NCI-H187 treated with DMSO at 0.1 percent for 48 hours (cell line): ENCODE measurements around the gene COL17A1.

Experiments
- DNase-seq: peaks from one replicate; lab custom pipeline; 2025; lab: John Stamatoyannopoulos, UW

COL17A1 gene

DNA sequence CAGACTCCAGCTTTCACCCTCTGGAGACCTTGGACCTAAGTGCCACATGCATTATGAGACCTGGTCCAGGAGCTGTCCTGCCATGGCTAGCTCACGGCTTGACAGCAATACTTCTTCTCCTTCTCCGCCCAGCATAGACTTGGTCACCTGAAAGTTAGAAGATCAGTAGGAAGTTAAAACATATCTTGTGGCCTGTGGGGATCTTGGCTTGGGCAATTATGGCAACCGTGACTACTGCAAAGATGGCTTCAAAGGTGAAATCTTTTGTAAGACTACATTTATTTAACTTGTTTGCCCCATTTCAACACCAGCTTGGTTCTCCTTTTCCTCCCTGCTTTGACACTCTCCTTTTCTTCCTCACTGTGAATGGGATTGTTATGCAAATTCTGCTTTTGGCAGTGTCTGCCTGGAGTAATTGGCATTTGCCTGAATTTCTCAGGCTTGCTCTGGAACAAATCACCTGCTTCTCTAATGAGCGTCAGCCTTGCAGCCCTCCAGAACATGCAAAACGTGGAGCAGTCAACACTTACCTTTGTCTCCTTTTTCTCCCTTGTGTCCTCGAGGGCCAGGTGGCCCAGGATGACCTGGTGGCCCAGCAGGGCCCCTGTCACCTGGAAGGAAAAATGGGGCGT is 53.4 kb downstream of the COL17A1 start:
- DNase-seq, result no peak

DNA sequence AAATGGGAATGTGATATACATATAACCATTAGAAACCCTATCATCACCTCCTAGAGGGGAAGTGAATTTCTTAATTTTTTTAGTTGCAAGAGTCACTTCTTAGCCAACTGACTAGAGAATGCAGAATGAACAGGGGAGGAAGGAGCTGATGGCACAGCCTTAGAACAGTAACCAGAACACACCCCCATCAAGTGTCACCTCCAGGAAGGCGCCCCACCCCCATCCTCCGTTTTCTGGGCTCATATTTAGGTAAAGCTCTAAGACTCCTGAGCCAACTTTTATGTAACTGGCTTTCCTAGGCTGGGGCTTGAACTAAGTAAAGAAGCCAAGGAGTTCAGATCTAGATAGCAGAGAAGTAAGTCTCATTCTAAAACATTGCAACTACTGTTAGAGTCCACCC is 54.0 kb downstream of the COL17A1 start:
- no peak for DNase-seq

DNA sequence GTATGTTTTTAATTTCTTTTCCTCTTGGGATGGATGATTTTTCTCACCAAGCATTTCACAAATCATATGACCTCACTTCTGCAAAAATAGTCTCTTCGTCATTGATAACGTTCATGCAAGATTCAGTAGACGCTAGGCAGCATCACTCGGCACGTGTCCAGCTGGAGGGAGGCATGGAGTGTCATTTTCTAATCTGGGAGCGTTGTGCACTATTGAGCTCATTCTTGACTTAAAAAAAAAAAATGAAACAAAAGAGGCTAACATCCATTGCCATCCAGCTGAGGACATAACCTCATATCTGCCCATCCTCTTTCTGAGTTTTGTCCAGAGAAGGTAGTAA is 56.2 kb downstream of the COL17A1 start:
- DNase-seq, result no peak

DNA sequence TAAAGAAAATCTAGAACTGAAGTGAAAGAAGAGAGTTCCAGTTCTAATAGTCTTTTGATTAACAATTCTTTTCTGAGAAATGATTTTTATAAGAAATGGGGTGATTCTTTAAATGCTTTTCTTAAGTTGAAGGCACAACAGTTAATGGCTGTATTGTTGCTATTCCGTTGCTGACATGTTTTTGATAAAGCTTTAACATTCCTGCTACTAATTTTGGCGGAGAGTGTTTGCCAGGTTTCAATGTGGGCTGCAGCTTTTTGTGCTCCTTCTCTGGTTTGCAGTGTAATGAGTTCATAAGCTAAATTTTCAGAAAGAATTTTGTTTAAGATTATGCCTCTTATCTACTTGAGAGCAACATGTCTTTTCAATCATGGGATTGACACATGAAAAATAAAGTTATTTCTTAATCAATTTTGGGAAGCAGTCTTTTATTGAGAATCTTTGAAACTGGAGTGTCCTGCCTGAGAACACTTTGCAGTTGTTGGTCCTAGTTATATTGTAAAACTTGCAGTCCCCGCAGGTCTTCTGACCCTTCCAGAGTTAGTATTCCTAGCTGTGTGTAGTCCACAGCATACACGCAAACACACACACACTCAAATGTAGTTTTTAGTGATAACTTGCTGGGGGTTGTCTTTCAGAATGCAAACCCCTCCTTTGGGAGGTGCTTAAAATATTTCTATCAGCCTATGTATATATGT is 56.7 kb downstream of the COL17A1 start:
- DNase-seq, result no peak

DNA sequence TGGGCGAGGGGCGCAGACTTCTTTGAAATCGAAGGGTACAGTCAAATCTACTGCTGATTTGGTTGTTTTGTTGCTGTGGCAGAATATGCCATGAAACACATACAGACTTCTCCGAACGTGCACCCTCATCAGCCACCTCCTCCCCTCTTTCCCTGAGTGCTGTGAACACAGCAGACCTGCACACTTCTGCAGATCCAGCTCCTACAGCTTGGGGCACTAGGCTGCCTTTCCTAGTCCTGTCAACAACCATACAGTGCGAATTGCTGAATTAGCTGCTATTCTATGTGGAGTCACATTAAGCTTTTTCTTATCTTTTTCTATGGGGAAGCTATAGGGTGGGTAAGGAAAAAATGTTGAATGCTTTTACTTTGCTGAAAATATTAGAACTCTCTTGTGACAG is 57.5 kb downstream of the COL17A1 start:
- DNase-seq, result no peak

DNA sequence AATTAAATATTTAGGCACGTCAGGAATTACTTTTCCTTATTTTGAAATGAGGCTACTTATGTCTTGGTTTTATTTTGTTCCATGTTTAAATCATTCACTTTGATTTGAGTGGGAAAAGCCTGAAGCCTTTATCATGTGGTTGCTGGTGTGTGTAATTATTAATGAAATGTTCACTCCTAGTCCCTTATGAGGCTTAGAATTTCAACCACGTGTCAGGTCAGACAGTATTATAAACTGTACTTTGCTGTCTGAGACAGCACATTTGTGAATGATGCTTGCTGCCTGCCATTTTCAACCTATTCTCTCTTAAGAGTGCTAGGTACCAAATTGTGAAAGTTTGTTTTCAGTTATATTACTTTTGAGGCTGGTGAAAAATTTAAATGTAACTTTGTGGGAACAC is 58.9 kb downstream of the COL17A1 start:
- no peak for DNase-seq

DNA sequence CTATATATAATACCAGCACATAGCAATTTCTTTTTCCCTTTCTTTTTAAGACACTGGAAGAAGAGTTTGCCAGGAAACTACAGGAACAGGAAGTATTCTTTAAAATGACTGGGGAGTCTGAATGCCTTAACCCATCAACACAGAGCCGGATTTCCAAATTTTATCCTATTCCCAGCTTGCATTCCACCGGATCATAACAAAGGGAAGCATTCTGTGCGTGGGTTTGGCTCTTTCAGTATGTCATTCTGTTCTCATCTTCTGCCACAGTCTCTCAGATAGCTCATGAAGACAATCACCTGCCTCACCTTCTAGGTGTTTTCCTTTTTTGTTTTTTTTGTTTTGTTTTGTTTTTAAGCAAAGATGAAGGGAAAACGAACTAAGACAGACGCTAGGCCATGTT is 60.2 kb downstream of the COL17A1 start:
- no peak for DNase-seq

DNA sequence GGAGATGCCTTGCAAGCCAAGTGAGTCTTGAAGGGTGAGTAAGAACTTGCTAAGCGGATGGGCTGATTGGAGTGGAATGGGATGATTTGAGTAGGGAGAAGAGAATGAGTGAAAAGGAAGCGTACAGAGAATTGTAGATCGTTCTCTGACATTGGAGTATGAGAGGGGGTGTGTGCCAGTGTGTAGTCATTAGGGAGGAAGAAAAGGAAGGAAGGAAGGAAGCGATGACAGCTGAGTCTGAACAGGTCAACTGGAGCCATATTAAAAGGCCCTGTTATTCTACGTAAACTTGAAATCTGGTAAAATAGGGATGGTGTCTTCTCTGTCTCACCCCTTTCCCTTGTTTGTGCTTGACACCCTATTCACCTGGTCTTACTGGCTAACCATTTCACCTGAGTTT is 63.7 kb downstream of the COL17A1 start:
- no peak for DNase-seq

DNA sequence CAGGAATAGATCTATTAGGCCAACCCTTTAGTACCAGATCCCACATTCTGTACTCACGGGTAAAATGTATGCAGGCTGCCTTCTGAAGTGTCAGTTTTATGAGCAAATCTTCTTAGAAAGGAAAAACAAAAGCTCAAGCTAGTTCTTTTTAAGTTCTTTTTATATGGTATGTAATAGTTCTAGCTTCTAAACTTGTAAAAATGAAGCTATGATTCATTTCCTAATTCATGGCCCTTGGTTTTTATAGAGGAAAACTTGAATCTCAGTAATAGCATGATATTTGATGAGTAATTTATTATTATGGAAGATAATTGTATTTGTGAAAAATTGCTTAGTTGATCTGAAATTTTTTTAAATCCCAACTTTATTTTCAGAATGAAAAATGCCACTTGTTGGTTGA is 64.4 kb downstream of the COL17A1 start:
- no peak for DNase-seq

DNA sequence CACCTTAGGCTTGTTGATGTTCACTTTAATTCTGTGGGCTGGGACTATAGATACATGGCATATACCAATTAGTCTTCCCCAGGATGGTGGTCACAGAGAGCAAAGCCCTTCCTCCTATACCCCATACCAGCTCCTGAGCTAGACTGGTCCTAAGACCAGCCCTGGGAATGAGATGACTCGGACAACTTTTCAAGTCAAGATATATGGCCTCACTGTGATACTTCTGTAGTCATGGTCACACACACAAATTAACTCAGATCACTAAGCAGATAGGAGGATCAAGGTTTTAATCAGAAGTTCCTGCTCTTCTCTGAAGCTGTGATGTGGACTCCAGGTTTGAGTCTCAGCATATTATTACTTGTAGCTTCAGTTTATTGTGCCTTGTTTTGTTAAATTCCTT is 65.7 kb downstream of the COL17A1 start:
- no peak for DNase-seq

DNA sequence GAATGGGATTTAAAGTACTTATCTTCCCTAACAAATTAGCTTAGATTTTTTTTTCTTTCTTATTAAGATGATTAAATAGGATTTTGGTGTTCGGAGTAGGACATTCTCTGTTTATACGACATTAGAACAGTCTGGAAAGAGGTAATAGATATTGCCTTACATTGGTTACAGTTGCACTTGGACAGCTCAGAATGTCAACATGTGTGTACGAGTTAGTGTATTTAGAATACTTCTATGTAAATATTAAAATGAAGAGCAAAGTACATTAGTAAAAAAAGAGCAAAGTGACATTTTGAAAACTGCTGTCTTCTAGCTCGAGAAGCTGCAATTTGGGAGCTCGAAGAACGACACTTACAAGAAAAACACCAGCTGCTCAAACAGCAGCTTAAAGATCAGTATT is 67.2 kb downstream of the COL17A1 start:
- DNase-seq, result no peak

DNA sequence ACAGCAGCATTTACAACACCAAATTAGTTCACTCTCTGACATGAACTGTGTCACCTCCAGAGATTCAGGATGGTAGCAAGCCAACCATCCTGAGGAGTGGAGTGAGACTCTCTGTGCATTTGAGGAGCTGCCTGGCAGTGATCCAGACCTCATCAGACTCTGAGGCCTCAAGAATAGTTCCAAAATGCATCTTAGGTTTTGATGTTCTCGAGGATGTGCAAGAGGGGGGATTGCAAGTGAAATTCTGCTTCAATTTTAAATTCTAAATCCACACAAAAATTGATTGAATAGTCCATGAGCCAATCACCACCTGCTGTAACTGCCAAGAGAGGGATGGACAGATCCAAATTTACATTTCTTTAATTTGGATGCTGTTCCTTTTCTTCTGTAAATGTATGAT is 69.0 kb downstream of the COL17A1 start:
- no peak for DNase-seq

DNA sequence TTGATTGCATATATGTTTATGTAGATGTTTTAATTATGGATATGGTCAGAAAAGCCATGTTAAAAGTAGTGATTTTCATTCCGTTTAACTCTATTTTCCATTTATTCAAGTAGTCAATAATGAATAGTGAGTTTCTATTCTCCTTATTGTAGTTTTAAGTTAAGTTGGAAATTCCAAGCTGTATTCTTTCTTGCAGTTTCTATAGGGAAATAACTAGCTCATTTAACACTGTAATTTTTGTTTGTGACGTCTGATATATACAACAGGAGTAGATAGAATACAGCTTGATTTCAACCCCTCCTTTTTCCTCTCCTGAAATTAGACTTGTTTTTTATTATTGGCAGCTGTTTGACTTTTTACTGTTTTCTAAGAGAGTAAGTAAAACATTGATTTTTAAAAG is 71.5 kb downstream of the COL17A1 start:
- no peak for DNase-seq

DNA sequence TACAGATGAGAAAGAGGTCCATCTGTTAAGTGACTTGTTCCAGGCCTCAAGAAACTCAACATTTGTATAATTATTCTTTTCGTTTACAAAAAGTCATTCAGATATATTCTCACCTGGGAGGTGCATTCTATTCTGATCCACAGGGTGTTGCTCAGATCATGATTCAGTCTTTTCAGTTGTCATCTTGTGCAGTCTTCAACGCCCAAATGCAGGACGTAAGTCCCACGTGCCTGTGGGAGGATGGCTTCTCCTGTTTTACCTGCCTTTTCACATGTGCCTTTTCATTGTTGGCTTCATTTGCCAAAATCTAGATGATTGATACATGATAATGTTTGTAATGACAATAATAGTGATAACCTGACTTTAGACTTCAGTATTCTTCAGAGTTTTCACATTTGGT is 72.2 kb downstream of the COL17A1 start:
- no peak for DNase-seq

DNA sequence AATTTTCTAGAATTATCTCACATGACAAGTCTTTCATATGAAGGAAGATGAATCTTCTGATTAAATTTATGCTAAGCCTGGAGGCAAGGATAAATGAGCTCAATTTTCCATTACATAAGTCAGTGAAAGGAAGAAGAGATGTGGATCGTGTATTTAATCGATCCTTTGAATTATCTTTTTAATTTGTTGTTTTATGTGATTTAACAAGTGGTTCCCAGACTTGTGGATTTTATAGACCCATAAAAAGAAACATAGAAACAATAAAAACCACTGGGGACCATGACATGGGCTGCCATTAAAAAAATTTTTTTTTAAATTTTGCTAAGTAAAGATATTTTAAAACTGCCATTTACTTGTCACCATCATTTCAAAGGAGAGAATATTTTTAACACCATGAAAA is 73.8 kb downstream of the COL17A1 start:
- no peak for DNase-seq

DNA sequence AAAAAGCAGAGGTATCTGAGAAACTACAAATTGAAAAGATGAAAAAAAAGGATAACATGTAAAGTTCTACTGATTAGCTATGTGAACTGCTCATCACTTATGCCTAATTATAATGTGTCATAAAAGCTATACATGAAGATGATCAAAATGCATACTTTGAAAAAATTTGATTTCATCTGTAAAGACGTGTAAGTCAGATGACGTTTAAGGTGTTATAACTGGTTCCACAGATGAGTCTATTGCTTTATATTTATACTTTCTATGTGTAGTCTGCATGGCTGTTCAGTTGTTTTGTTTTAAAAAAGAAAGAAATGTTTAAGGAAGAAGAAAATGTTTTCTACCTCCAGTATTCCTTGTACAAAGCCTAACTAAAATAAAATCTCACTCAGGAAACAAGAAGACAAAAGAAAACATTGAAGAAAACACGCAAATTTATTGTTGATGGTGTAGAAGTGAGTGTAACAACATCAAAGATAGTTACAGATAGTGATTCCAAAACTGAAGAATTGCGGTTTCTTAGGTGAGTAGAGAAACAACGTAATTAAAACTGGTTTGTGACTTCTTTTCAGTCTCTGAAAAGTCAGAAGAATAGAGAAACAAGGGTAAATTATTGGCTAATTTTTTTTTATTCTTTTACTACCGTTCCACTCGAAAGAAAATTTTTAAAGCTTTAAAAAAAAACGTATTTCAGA is 80.4 kb downstream of the COL17A1 start:
- no peak for DNase-seq

DNA sequence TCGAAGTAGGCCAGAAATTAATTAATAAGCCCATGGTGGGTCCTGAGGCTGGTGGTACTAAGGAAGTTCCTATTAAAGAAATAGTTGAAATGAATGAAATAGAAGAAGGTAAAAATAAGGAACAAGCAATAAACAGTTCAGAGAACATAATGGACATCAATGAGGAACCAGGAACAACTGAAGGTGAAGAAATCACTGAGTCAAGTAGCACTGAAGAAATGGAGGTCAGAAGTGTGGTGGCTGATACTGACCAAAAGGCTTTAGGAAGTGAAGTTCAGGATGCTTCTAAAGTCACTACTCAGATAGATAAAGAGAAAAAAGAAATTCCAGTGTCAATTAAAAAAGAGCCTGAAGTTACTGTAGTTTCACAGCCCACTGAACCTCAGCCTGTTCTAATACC is 82.8 kb downstream of the COL17A1 start:
- DNase-seq, result no peak

DNA sequence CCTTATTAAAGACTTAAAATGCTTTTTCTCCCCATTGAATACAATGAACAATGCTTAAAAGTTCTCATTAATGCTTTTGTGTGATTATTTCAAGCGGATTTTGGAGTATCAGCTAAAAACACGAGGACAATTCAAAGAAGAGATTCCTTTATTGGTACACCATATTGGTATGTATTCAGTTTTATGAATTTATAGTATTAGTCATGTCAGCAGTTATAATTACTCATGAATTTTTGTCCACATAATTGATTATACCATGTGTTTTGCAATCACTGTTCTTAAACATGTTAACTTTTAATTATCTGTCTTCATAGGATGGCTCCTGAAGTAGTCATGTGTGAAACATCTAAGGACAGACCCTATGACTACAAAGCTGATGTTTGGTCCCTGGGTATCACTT is 86.9 kb downstream of the COL17A1 start:
- DNase-seq, result no peak

DNA sequence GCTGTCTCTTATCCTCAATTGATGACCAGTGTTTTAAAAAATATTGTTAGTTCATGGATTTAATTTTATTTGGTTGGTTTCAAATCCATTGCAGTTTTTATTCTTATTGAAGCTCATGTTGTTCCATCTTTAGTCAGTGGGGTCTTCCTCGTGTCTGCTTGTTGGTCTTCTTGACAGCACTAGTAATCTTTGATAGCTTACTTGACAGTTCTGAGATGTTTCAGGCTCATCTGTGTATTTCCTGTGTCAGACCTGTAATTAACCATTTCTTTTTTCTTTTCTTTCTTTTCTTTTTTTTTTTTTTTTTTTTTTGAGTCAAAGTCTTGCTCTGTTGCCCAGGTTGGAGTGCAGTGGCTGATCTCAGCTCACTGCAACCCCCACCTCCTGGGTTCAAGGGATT is 90.5 kb downstream of the COL17A1 start:
- no peak for DNase-seq

DNA sequence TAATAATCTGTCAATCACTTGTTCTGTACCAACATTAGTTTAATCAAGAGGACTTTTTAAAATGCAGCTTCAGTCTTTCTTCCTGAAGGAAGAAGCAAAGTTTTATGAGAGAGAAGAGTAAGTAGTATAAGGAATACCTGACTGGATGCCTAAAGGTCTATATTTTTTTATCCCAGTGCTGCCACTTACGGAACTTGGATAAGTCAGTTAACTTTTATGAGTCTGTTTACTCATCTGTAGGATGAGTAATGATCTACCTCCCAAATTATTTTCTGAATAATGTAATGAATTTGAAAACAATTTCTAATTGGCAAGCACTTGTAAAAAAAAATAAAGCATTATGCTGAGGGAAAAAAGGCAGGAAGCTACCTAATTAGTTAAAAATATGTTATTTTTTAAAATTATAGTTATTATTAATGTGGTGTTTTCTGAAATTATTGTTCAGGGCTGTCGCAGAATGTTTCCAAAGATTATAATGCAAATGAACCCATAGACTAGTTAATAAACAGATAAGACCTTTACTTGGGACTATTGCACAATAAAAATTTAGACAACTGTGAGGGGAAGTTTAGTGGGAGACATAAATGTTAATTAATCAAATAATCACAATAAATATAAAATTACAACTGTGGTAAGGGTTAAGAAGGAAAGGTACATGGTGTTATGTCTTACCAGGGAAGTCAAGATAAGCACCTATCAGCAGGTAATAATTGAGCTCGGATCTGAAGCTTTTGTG is 94.1 kb downstream of the COL17A1 start:
- no peak for DNase-seq

DNA sequence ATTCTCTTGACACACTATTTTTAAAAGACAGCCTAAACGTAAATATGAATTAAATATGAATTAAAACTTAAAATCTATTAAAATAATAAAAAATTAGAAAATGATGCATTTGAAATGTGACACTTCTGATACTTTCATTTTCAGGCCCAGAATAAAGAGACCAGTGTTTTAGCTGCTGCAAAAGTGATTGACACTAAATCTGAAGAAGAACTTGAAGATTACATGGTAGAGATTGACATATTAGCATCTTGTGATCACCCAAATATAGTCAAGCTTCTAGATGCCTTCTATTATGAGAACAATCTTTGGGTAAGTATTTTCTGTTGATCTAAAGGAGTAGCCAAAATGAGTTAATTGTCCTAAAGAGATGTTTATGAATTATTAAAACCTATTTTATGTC is 95.1 kb downstream of the COL17A1 start:
- DNase-seq, result no peak

DNA sequence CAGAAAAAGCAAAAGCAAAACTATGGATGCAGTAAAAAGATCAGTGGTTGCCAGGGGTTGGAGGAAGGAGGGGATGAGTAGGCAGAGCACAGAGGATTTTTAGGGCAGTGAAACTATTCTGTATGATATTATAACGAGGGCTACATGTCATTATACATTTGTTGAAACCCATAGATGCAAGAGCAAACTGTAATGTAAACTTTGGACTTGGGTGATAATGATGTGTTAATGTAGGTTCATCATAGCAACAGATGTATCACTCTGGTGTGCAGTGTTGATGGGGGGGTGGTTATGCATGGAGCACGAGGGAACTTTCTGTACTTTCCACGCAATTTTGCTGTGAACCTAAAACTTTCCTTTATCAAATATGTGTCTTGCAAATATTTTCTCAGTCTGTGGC is 95.6 kb downstream of the COL17A1 start:
- no peak for DNase-seq

DNA sequence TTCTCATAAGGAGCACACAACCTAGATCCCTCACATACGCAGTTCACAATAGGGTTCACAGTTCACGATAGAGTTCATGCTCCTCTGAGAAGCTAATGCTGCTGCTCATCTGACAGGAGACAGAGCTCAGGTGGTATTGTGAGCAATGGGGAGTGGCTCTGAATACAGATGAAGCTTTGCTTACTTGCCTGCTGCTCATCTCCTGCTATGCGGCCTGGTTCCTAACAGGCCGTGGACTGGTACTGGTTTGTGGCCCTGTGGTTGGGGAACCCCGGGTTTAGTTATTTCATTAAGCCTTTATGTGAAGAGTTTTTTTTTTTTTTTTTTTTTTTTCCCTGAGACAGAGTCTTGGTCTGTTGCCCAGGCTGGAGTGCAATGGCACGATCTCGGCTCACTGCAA is 99.3 kb downstream of the COL17A1 start:
- no peak for DNase-seq
